Stimulated activated CD8-positive, alpha-beta memory T cell treated with anti-CD3 and anti-CD28 coated beads, Interleukin-7, amount 100 ng/mL, for 1 hour (primary cell): ENCODE measurements around the gene HBZ.
"Not testable (repeated sequence)": the region's sequence is repeated elsewhere in the genome, so short reads cannot be mapped to it uniquely, and the experiment has no call there.

Experiments
- DNase-seq, 2 donors: peaks; one replicate each; pipeline ENCODE4 v3.0.0-alpha.2; 2020; ENCODE audit warnings: low read depth in 2 of 2

Gene HBZ

DNA sequence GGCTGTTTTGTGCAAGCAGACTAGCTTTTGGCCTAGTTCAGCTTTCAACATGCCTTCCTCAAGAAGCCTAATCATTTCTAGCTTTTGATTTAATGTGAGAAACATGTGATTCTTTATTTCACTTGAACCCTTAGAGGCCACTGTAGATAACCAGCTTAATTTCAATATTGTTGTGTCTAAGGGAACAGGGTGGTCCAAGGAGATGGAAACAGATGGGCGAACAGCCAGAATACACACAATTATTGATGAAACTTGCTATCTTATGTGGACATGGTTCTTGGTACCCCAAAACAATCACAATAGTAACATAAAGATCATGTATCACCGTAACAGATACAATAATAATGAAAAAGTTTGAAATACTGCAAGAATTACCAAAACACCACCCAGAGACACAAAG lies 18.7 kb upstream of the HBZ start:
- DNase-seq: no peak

DNA sequence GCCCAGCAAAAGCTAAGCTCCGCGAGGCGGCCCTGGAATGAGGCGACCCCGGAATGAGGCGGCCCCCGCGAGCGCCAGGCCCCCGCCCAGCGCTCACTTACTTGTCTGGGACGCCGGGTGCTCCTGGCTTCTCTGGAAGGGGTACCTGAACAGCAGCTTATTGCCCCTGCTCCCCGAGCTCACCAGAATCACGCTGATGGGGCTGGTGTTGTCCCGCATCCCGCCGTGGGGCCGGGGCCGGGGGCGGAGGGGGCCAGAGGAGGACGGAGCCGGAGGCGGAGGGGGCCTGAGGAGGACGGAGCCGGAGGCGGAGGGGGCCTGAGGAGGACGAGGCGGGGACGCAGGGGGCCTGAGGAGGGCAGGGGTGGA lies 14.4 kb upstream of the HBZ start:
- DNase-seq: no peak

DNA sequence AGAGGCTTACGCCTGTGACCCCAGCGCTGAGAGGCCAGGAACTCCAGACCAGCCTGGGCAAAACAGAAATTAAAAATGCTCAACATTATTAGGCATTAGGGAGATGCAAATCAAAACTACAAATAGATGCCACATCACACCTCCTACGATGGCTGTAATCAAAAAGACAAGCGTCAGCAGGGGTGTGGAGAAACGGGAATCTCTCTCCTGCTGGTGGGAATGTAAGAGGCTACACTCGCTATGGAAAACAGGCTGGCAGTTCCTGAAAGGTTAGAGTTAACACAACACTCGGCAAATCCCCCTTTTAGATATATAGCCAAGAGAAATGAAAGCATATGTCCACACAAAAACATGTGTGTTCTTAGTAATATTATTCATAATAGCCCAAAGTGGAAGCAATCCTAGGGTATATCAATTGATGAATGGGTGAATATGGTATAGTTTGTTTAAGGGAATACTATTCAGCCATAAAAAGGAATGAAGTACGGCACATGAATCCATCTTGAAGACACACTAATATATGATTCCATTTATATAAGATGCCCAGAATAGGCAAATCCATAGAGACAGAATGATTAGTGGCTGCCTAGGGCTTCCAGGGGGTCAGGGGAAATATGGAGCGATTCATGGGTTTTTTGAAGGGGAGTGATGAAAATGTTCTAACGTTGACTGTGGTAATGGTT lies 12.1 kb upstream of the HBZ start:
- DNase-seq: no peak

DNA sequence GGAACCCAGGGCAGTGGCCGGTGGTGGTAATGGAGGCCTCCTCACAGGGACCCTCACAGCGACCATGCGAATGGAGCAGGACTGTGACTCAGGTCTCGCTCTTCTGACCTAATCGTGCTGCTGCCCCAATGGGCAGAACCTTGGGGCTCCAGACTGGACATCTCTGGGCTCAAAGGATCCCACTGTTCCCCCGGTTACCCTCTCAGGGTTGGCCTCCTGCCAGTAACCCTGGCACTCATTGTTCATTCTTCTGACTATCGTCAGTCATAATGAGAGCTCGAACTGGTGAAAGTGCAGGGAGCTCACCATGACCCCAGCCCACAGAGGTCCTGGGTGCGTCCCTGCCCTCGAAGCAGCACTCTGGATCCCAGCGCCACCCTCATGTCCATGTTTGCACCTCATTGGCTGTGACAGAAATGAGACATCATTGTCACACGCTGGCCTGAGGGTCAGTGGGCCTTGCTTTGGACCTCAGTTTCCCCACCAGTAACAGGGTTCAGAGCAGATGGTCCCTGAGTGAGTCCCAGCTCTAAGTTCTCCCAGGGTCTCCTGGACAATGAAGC lies 10.0 kb upstream of the HBZ start:
- DNase-seq: no peak

DNA sequence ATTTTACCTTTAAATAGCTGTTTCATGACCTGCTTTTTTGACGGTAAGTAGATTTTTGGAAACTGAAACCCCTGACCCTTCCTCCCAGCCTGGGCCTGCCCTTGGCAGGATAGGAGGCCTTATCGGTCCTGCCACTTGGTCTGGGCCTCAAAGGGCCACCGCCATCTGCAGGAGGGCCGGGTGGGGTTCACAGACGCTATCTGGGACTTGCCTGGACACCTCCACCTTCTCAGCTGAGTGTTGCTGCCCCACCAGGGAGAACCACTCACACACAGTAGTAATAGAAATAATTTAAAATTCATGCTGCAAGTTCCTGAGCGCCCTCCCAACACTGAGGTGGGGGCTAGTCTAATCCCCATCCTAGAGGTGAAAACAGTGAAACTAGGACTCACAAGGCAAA lies 9.4 kb upstream of the HBZ start:
- no peak for DNase-seq

DNA sequence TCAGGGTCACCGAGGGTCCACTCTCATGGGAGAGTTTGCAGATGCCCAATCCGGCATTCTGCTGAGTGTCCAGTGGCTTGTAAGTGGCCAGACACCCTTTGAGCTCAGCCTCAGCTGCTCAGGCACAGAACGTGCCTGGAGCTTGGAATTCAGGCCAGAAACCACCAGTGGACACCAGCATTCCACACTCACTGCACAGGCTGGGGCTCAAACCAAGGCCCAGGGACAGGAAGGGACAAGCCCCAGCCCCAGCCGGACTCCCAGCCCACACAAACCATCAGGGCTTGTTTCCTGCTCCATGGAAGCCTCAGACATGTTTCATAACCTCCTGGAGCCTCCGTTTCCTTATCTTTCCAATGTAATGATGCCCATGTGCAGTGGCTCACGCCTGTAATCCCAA lies 9.0 kb upstream of the HBZ start:
- DNase-seq: no peak

DNA sequence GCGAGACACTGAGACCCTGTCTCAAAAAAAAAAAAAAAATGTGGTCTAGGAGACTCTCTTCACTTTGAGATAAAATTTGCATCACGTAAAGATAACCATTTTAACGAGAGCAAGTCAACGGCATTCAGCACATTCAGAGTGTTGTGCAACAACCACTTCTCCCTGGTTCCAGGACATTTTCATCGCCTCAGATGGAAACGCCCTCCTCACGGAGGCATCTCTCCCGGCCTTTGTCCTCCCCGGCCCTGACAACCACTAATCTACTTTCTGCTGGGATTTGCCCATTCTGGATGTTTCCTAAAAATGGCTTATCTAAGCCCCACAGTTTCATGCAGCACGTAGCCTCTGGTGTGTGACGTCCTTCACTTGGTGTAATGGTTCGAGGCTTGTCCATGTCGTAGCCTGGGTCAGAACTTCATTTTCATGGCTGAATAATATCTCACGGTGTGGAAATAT lies 7.6 kb upstream of the HBZ start:
- DNase-seq: no peak

DNA sequence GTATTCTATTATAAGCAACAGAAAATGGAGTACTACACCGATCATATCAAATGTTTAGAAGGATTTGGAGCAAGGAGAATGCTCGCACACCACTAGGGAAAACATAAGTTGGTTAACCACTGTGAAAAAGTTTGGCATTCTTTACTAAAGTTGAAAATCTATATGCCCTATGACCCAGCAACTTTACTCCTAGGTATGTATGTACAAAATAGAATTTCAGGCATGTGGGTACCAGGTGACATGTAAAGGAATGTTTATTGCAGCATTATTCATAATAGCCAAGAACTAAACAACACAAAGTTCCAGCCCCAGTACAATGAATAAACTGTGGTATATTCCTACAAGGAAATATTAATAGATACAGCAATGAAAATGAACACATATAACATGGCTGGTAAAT lies 5.8 kb upstream of the HBZ start:
- no peak for DNase-seq

DNA sequence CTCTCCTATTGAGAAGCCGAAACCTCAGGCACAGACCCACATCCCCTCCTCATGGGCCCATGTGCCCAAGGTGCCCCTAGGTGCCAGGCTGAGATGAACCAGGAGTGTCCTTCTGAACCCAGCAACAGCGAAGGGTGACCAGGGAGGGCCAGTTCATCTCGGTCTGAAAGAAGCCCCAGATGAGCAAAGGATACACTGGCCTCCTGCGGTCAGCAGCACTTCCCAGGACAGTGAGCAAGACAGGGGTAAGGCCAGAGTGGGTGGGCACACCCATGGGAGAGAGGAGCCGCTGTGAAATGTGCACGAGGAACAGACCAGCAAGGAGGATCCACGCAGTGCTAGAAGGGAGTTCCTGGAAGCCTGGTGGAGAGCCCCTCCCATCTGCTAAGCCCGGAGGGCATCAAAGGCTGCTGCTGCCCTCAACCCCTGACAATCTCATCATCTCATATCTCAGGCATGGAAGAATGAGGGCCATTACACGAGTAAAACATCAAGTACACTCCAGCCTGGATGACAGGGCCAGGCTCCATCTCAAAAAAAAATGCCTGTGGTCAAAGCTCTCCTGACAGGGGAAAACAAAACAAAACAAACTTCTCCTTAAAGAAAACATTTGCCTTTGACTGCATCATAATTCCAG lies 3.3 kb upstream of the HBZ start:
- DNase-seq: no peak

DNA sequence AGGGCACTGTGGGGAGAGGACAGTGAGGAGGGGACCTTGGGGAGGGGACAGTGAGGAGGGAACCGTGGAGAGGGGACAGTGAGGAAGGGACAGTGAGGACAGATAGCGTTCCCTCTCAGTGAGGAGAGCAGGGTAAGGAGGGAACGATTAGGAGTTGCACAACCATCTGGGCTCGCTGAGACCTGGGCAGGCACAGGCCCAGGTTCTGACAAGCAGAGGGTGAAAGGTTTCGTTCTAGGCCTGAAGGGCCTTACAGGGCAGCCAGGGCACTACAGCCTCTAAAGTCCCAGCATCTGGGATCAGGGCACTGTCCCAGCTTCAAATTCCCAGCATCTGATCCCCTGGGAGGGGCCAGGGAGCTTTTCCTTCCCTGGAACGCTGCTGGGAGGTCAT lies 681 bp downstream of the HBZ start:
- DNase-seq: not testable (repeated sequence)

DNA sequence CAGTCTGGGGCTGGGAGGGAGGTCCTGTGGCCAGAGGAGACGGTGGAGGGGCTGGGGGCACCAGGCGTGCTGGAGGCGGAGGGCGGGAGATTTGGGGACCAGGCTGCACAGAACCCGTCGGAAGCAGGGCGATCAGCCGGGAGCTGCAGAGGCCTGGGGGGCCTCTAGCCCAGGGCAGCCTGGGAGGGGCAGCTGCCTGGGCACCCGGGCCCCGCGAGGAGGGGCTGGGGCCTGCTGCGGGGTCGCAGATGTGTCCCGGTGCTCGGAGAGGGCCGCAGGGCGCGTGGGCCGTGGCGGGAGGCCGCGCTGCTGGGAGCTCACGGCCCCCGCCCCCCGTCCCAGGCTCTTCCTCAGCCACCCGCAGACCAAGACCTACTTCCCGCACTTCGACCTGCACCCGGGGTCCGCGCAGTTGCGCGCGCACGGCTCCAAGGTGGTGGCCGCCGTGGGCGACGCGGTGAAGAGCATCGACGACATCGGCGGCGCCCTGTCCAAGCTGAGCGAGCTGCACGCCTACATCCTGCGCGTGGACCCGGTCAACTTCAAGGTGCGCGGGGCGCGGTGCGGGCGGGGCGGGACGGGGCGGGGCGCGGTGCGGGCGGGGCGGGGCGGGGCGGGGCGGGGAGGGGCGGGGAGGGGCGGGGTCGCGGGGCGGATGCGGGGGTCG lies 1.2 kb downstream of the HBZ start:
- DNase-seq: not testable (repeated sequence)

DNA sequence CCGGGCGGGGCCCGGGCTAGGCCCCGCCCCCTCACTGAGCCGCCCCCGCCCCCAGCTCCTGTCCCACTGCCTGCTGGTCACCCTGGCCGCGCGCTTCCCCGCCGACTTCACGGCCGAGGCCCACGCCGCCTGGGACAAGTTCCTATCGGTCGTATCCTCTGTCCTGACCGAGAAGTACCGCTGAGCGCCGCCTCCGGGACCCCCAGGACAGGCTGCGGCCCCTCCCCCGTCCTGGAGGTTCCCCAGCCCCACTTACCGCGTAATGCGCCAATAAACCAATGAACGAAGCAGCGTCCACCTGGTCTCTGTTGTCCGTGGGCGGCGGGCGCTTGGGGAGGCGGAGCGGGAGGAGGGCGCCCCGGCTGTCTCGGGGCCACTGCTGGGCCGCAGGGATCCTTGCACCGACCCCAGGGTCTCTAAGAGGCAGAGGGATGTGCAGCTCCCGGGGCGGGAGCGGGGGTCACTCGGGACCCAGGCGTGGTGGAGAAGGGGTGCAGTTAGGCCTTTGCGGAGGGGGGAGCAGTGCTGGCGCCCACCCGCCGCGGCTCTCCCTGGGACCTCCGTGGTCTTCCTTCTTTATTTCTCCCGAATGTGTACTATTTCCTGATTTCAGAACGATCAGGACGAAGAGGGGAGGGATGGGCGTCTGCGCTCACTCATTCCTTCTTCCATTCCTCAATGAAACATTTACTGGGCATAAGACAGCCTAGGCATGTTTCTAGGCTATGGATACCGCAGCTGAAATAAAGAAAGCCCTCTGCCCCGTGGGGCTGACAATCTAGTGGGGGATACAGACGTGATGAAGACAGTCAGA lies 2.0 kb downstream of the HBZ start:
- no peak for DNase-seq

DNA sequence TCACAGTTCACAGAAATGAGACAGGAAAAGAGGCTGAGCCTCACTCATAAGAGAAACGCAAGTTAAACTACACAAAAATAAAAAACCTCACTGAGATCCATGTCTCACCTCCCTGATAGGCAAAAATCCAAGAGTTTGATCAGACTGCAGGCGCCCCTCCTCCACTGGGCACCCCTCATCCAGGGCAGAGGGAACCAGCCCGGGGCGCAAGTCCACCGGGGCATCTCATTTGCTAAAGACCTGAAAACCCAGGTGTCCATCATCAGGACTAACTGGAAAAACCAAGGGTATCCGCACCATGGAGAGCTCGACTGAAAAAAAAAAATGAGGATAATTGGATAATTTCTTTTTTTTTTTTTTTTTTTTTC lies 2.6 kb downstream of the HBZ start:
- no peak for DNase-seq

DNA sequence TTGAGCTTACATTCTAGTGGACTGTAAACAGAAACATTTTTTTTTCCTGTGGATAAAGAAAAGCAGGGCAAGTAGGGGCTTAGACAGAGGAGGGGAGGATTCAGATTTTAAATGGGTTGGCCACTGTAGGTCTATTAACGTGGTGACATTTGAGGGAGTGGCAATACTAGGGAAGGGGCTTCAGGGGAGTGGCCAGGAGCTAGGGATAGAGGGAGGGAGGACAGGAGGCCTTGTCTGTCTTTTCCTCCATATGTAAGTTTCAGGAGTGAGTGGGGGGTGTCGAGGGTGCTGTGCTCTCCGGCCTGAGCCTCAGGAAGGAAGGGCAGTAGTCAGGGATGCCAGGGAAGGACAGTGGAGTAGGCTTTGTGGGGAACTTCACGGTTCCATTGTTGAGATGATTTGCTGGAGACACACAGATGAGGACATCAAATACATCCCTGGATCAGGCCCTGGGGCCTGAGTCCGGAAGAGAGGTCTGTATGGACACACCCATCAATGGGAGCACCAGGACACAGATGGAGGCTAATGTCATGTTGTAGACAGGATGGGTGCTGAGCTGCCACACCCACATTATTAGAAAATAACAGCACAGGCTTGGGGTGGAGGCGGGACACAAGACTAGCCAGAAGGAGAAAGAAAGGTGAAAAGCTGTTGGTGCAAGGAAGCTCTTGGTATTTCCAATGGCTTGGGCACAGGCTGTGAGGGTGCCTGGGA lies 6.8 kb downstream of the HBZ start:
- no peak for DNase-seq

DNA sequence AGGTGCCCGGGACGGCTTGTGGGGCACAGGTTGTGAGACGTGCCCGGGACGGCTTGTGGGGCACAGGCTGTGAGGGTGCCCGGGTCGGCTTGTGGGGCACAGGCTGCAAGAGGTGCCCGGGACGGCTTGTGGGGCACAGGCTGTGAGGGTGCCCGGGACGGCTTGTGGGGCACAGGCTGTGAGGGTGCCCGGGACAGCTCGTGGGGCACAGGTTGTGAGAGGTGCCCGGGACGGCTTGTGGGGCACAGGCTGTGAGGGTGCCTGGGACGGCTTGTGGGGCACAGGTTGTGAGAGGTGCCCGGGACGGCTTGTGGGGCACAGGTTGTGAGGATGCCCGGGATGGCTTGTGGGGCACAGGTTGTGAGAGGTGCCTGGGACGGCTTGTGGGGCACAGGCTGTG lies 7.8 kb downstream of the HBZ start:
- DNase-seq: not testable (repeated sequence)

DNA sequence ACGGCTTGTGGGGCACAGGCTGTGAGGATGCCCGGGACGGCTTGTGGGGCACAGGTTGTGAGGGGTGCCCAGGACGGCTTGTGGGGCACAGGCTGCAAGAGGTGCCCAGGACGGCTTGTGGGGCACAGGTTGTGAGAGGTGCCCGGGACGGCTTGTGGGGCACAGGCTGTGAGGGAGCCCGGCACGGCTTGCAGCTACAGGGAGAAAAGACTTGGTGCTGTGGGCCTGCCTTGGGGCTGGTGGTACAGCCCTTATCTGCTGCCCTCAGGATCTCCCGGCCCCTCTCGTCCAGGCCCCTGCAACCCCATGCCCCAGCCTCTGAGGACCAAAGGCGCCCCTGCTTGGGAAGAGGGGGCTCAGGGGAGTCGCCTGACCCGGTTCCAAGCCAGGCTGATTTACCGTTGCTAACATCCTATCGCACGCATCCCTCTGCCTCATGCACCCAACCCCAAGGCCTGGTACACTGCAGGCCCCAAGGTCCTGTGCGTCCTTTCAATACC lies 8.3 kb downstream of the HBZ start:
- DNase-seq: no peak

DNA sequence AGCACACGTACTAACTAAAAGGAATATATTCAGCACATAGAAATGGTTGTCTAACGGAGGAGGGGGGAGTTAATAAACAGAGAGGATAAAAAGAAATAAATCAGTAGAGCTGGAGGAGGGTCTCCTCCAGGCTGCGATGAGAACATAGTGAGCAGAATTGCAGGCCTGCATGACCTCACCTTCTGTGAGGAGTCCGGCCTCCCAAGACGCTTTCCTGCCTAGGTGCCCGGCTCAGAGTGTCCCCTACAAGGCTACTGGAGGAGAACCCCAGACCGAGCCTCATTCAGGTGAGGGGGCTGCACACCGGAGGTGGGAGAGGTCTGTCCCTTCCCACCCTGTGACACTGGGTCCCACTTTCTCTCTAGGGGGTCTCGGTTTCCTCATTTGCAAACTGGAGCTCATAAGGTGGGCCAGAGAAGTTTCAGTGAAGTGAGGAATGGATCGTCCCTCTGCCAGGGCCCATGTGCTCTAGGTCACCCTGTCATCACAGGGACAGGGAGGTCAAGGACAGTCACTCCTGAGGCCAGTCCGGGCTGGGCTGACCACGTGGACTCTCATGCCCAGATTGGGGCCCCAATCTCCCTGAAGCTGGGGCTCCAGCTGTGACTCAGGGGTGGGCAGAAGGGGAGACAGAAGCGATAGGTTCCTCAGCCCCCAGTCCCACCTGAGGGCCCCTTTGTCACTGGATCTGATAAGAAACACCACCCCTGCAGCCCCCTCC lies 10.0 kb downstream of the HBZ start:
- DNase-seq: no peak

DNA sequence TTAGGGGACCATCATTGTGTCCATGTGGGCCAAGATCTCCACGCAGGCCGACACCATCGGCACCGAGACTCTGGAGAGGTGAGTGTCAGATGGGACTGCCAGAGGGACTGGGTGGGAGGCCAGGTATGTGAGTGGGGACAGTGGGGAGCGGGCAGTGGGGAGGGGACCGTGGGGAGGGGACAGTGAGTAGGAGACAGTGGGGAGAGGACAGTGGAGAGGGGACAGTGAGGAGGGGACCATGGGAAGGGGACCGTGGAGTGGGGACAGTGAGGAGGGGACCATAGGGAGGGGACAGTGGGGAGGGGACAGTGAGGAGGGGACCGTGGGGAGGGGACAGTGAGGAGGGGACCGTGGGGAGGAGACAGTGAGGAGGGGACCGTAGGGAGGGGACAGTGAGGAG lies 10.7 kb downstream of the HBZ start:
- DNase-seq: not testable (repeated sequence)

DNA sequence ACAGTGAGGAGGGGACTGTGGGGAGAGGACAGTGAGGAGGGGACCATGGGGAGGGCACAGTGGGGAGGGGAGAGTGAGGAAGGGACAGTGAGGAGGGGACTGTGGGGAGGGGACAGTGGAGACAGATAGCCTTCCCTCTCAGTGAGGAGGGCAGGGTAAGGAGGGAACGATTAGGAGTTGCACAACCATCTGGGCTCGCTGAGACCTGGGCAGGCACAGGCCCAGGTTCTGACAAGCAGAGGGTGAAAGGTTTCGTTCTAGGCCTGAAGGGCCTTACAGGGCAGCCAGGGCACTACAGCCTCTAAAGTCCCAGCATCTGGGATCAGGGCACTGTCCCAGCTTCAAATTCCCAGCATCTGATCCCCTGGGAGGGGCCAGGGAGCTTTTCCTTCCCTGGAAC lies 11.3 kb downstream of the HBZ start:
- DNase-seq: not testable (repeated sequence)

DNA sequence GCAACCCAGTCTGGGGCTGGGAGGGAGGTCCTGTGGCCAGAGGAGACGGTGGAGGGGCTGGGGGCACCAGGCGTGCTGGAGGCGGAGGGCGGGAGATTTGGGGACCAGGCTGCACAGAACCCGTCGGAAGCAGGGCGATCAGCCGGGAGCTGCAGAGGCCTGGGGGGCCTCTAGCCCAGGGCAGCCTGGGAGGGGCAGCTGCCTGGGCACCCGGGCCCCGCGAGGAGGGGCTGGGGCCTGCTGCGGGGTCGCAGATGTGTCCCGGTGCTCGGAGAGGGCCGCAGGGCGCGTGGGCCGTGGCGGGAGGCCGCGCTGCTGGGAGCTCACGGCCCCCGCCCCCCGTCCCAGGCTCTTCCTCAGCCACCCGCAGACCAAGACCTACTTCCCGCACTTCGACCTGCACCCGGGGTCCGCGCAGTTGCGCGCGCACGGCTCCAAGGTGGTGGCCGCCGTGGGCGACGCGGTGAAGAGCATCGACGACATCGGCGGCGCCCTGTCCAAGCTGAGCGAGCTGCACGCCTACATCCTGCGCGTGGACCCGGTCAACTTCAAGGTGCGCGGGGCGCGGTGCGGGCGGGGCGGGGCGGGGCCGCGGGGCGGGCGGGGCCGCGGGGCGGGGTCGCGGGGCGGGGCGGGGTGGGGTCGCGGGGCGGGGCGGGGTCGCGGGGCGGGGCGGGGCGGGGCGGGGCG lies 11.8 kb downstream of the HBZ start:
- not testable (repeated sequence) for DNase-seq
